Liver (tissue), 3 donors: Measurements from ENCODE around the gene MMP19.
A peak's percentile ranks its signal among the peaks of the same experiment; 100 is the strongest.

Experiments used
- CTCF ChIP-seq: fragments of 150-350 bp; IDR thresholded peaks from 2 replicates; pipeline ENCODE4 v1.5.1; 2017; ENCODE audit warnings: improper control_type of control experiment, low read depth, low read length; ENCODE audit not compliant: missing input control
- FOXA1 ChIP-seq: IDR thresholded peaks from 2 replicates; pipeline ENCODE4 v1.6.1; 2016; ENCODE audit warnings: antibody characterized with exemption
- GABPA ChIP-seq, 2 donors: IDR thresholded peaks in 1 of 2; conservative IDR thresholded peaks in 1 of 2; 2 replicates each; pipeline ENCODE4 v1.6.1; 2016; ENCODE audit warnings: antibody characterized with exemption in 2 of 2, mild to moderate bottlenecking in 1 of 2, moderate library complexity in 1 of 2
- HNF4A ChIP-seq, 2 donors: conservative IDR thresholded peaks; 2 replicates each; pipeline ENCODE4 v1.6.1; 2016; ENCODE audit warnings: antibody characterized with exemption in 2 of 2, mild to moderate bottlenecking in 2 of 2
- JUND ChIP-seq, 2 donors: IDR thresholded peaks; 2 replicates each; pipeline ENCODE4 v1.6.1; 2016; ENCODE audit warnings: antibody characterized with exemption in 2 of 2
- MAX ChIP-seq: IDR thresholded peaks from 2 replicates; pipeline ENCODE4 v1.6.1; 2016; ENCODE audit warnings: antibody characterized with exemption
- RAD21 ChIP-seq, 2 donors: IDR thresholded peaks; 2 replicates each; pipeline ENCODE4 v1.6.1; 2016; ENCODE audit warnings: antibody characterized with exemption in 2 of 2, mild to moderate bottlenecking in 2 of 2
- REST ChIP-seq: IDR thresholded peaks from 2 replicates; pipeline ENCODE4 v1.6.1; 2016; ENCODE audit warnings: antibody characterized with exemption, mild to moderate bottlenecking
- SP1 ChIP-seq: IDR thresholded peaks from 2 replicates; pipeline ENCODE4 v1.6.1; 2018; ENCODE audit warnings: antibody characterized with exemption, mild to moderate bottlenecking
- TAF1 ChIP-seq: conservative IDR thresholded peaks from 2 replicates; pipeline ENCODE4 v1.6.1; 2016; ENCODE audit warnings: antibody characterized with exemption, mild to moderate bottlenecking
- YY1 ChIP-seq: IDR thresholded peaks from 2 replicates; pipeline ENCODE4 v1.6.1; 2016; ENCODE audit warnings: antibody characterized with exemption, mild to moderate bottlenecking
- ZBTB33 ChIP-seq: IDR thresholded peaks from 2 replicates; pipeline ENCODE4 v1.6.1; 2016; ENCODE audit warnings: antibody characterized with exemption
- donor health status: healthy.
- donor health status: healthy.

GRCh38 chr12:55823419-55823818 is 19.3 kb downstream of the MMP19 start:
- TF ChIP-seq CTCF (no peak), REST (no peak), SP1 (peak; percentile 21), YY1 (no peak), HNF4A (conservative IDR thresholded peaks at IDR 0.05) (peak; percentile 9 to 28), RAD21 (IDR thresholded peaks at IDR 0.05) (no peak), FOXA1 (no peak), TAF1 (no peak), ZBTB33 (no peak), MAX (no peak), GABPA (IDR thresholded peaks at IDR 0.05 in 1 of 2, conservative IDR thresholded peaks at IDR 0.05 in 1 of 2) (no peak), JUND (IDR thresholded peaks at IDR 0.05) (peak in 1 of 2 donors; percentile 23)
